T-helper 17 cell (primary cell): ENCODE results near the gene LKAAEAR1. TPM values are rescaled to one million over a fixed set of nuclear protein-coding genes. Genes with fewer than 3 reads are reported as not detected.

Source experiments
- ATAC-seq: fragments of 150-1000 bp; cut with Tn5 transposase; 2 replicates; pipeline ENCODE4 v1.10.0; 2021; ENCODE audit warnings: mild to moderate bottlenecking, moderate library complexity
- DNase-seq, 3 donors: peaks; one replicate each; pipeline versions ENCODE4 v3.0.0 to v3.0.0-alpha.2; 2020 to 2021
- H3K9me3 ChIP-seq: one replicate; pipeline ENCODE4 v1.7.0; 2013; ENCODE audit warnings: low read length, mild to moderate bottlenecking; ENCODE audit not compliant: control insufficient read depth, poor library complexity, severe bottlenecking
- H3K27ac Mint-ChIP-seq: one replicate; pipeline ENCODE4 v1.8.0; 2022; ENCODE audit warnings: mild to moderate bottlenecking, moderate library complexity, mixed read lengths
- H3K27me3 Mint-ChIP-seq: one replicate; pipeline ENCODE4 v1.8.0; 2022; ENCODE audit warnings: mixed read lengths
- H3K36me3 Mint-ChIP-seq: one replicate; pipeline ENCODE4 v1.8.0; 2022; ENCODE audit warnings: low read depth, mixed read lengths
- H3K4me1 Mint-ChIP-seq: one replicate; pipeline ENCODE4 v1.8.0; 2022; ENCODE audit warnings: mild to moderate bottlenecking, mixed read lengths
- H3K4me3 Mint-ChIP-seq: one replicate; pipeline ENCODE4 v1.8.0; 2022; ENCODE audit warnings: mild to moderate bottlenecking, moderate library complexity, mixed read lengths
- total RNA-seq, 4 donors: library from RNA in 2 of 4; stranded (reverse) in 2 of 4; gene quantifications; one replicate each; pipeline ENCODE4 v1.2.3 and lab custom pipeline; 2022 to 2026

The LKAAEAR1 gene
- total RNA-seq, 2 donors from 2014 or later: not detected

GRCh38 chr20:64076061-64076997 is 7.9 kb downstream of the LKAAEAR1 start:
- peaks cover 3% of the 10 kb centered on the region for H3K36me3 Mint-ChIP-seq
- ATAC-seq: no peak
- H3K4me1 Mint-ChIP-seq: peaks cover 29% of the 10 kb centered on the region
- H3K4me3 Mint-ChIP-seq: peak overlapping the region; percentile 93
- H3K9me3 ChIP-seq: no peaks in the 10 kb centered on the region
- no peaks in the 10 kb centered on the region for H3K27me3 Mint-ChIP-seq
- no peak for DNase-seq
- peak overlapping the region; percentile 90 for H3K27ac Mint-ChIP-seq

- no peaks in the 10 kb centered on the region for H3K27me3 Mint-ChIP-seq
- ATAC-seq: no peak
- no peak overlapping the region for H3K4me3 Mint-ChIP-seq
These were observed 8.6 kb downstream of the LKAAEAR1 start for GRCh38 chr20:64075556-64075955.

GRCh38 chr20:64074963-64075362 is 9.2 kb downstream of the LKAAEAR1 start:
- no peak for DNase-seq
- no peak overlapping the region for H3K4me3 Mint-ChIP-seq
- H3K27me3 Mint-ChIP-seq: no peaks in the 10 kb centered on the region
- peaks cover 22% of the 10 kb centered on the region for H3K4me1 Mint-ChIP-seq
- no peaks in the 10 kb centered on the region for H3K9me3 ChIP-seq
- H3K27ac Mint-ChIP-seq: no peak overlapping the region
- ATAC-seq: no peak
- H3K36me3 Mint-ChIP-seq: peaks cover 3% of the 10 kb centered on the region

More at GRCh38 chr20:64075556-64075955, 8.6 kb downstream of the LKAAEAR1 start:
- H3K9me3 ChIP-seq: no peaks in the 10 kb centered on the region
- peaks cover 3% of the 10 kb centered on the region for H3K36me3 Mint-ChIP-seq
- DNase-seq: no peak
- no peak overlapping the region for H3K27ac Mint-ChIP-seq
- peaks cover 26% of the 10 kb centered on the region for H3K4me1 Mint-ChIP-seq

GRCh38 chr20:64074184-64074789 is 9.9 kb downstream of the LKAAEAR1 start:
- H3K27ac Mint-ChIP-seq: no peak overlapping the region
- H3K36me3 Mint-ChIP-seq: peaks cover 3% of the 10 kb centered on the region
- H3K27me3 Mint-ChIP-seq: no peaks in the 10 kb centered on the region
- no peak overlapping the region for H3K4me3 Mint-ChIP-seq
- DNase-seq (no peak), ATAC-seq (no peak)
- peaks cover 22% of the 10 kb centered on the region for H3K4me1 Mint-ChIP-seq
- H3K9me3 ChIP-seq: no peaks in the 10 kb centered on the region

- H3K27me3 Mint-ChIP-seq: no peaks in the 10 kb centered on the region
- peaks cover 3% of the 10 kb centered on the region for H3K36me3 Mint-ChIP-seq
- peaks cover 18% of the 10 kb centered on the region for H3K4me1 Mint-ChIP-seq
- no peak for ATAC-seq
- H3K4me3 Mint-ChIP-seq: no peak overlapping the region
- no peaks in the 10 kb centered on the region for H3K9me3 ChIP-seq
- H3K27ac Mint-ChIP-seq: no peak overlapping the region
- no peak for DNase-seq
These were observed 10.6 kb downstream of the LKAAEAR1 start for GRCh38 chr20:64073476-64074183.

- H3K9me3 ChIP-seq: no peaks in the 10 kb centered on the region
- DNase-seq (no peak), ATAC-seq (no peak)
- H3K4me1 Mint-ChIP-seq: peaks cover 18% of the 10 kb centered on the region
- H3K36me3 Mint-ChIP-seq: peaks cover 3% of the 10 kb centered on the region
- no peak overlapping the region for H3K27ac Mint-ChIP-seq
- H3K27me3 Mint-ChIP-seq: no peaks in the 10 kb centered on the region
- peak overlapping the region; percentile 41 for H3K4me3 Mint-ChIP-seq
These were observed 11.6 kb downstream of the LKAAEAR1 start for GRCh38 chr20:64072498-64073063.

GRCh38 chr20:64071341-64072332 is 12.6 kb downstream of the LKAAEAR1 start:
- H3K9me3 ChIP-seq: no peaks in the 10 kb centered on the region
- Mint-ChIP-seq H3K36me3 (peaks cover 3% of the 10 kb centered on the region), H3K27me3 (no peaks in the 10 kb centered on the region), H3K27ac (no peak overlapping the region), H3K4me1 (peaks cover 21% of the 10 kb centered on the region), H3K4me3 (no peak overlapping the region)
- ATAC-seq (no peak), DNase-seq (no peak)

- H3K4me1 Mint-ChIP-seq: peaks cover 27% of the 10 kb centered on the region
- H3K36me3 Mint-ChIP-seq: no peaks in the 10 kb centered on the region
- DNase-seq: no peak
- no peak overlapping the region for H3K4me3 Mint-ChIP-seq
- H3K27me3 Mint-ChIP-seq: no peaks in the 10 kb centered on the region
- H3K27ac Mint-ChIP-seq: no peak overlapping the region
- H3K9me3 ChIP-seq: no peaks in the 10 kb centered on the region
- ATAC-seq: no peak
These were observed 13.8 kb downstream of the LKAAEAR1 start for GRCh38 chr20:64070244-64070993.

- Mint-ChIP-seq H3K27me3 (no peaks in the 10 kb centered on the region), H3K36me3 (no peaks in the 10 kb centered on the region), H3K4me3 (no peak overlapping the region), H3K27ac (no peak overlapping the region), H3K4me1 (peaks cover 31% of the 10 kb centered on the region)
- no peaks in the 10 kb centered on the region for H3K9me3 ChIP-seq
- no peak for DNase-seq
- no peak for ATAC-seq
These were observed 14.5 kb downstream of the LKAAEAR1 start for GRCh38 chr20:64069614-64070243.

GRCh38 chr20:64069209-64069613 is 15.0 kb downstream of the LKAAEAR1 start:
- H3K27ac Mint-ChIP-seq: no peak overlapping the region
- H3K4me3 Mint-ChIP-seq: no peak overlapping the region
- DNase-seq: no peak
- no peak for ATAC-seq
- H3K4me1 Mint-ChIP-seq: peaks cover 35% of the 10 kb centered on the region
- no peaks in the 10 kb centered on the region for H3K36me3 Mint-ChIP-seq
- H3K27me3 Mint-ChIP-seq: no peaks in the 10 kb centered on the region
- no peaks in the 10 kb centered on the region for H3K9me3 ChIP-seq

- H3K27ac Mint-ChIP-seq: peak overlapping the region; percentile 53
- peaks cover 40% of the 10 kb centered on the region for H3K4me1 Mint-ChIP-seq
- H3K27me3 Mint-ChIP-seq: no peaks in the 10 kb centered on the region
- no peaks in the 10 kb centered on the region for H3K36me3 Mint-ChIP-seq
- no peak overlapping the region for H3K4me3 Mint-ChIP-seq
- DNase-seq (no peak), ATAC-seq (no peak)
- H3K9me3 ChIP-seq: no peaks in the 10 kb centered on the region
These were observed 15.6 kb downstream of the LKAAEAR1 start for GRCh38 chr20:64068386-64069208.
